Trophoblast cell (in vitro differentiated cells and primary cell): Measurements from ENCODE around the gene TSPAN32.
"Not testable (repeated sequence)": the region's sequence is repeated elsewhere in the genome, so short reads cannot be mapped to it uniquely, and the experiment has no call there.

Source experiments
- DNase-seq, 2 donors: peaks; one replicate each; pipeline ENCODE4 v3.0.0-alpha.2; 2016
- H2AFZ ChIP-seq: 2 replicates; pipeline ENCODE4 v1.6.1; 2013; ENCODE audit warnings: low read length, moderate library complexity, mild to moderate bottlenecking; ENCODE audit not compliant: insufficient read depth, poor library complexity
- H2AK5ac ChIP-seq: 2 replicates; pipeline ENCODE4 v1.6.1; 2013; ENCODE audit warnings: mild to moderate bottlenecking, low read length
- H2BK120ac ChIP-seq: 2 replicates; pipeline ENCODE4 v1.6.1; 2013; ENCODE audit warnings: low read length, mild to moderate bottlenecking, moderate library complexity; ENCODE audit not compliant: insufficient read depth, poor library complexity
- H2BK12ac ChIP-seq: 2 replicates; pipeline ENCODE4 v1.6.1; 2013; ENCODE audit warnings: mild to moderate bottlenecking, low read length, moderate library complexity
- H2BK5ac ChIP-seq: 2 replicates; pipeline ENCODE4 v1.6.1; 2013; ENCODE audit warnings: low read length, low read depth, moderate library complexity, mild to moderate bottlenecking; ENCODE audit not compliant: poor library complexity
- H3K14ac ChIP-seq: 2 replicates; pipeline ENCODE4 v1.6.1; 2013; ENCODE audit warnings: mild to moderate bottlenecking, low read length
- H3K18ac ChIP-seq: 2 replicates; pipeline ENCODE4 v1.6.1; 2013; ENCODE audit warnings: mild to moderate bottlenecking, low read length
- H3K23ac ChIP-seq: 2 replicates; pipeline ENCODE4 v1.6.1; 2013; ENCODE audit warnings: low read length
- H3K27ac ChIP-seq: 2 replicates; pipeline ENCODE4 v1.5.1; 2013; ENCODE audit warnings: low read depth, mild to moderate bottlenecking, inconsistent platforms, low read length, moderate library complexity
- H3K27me3 ChIP-seq: 2 replicates; pipeline ENCODE4 v1.6.1; 2013; ENCODE audit warnings: inconsistent platforms, mild to moderate bottlenecking, low read length, moderate library complexity; ENCODE audit not compliant: insufficient read depth
- H3K36me3 ChIP-seq, 2 experiments: 1 replicate in 1 of 2; 2 replicates in 1 of 2; pipeline ENCODE4 v1.6.1; 2013; ENCODE audit warnings: low read length in 2 of 2, mild to moderate bottlenecking in 2 of 2, moderate library complexity in 1 of 2; ENCODE audit not compliant: insufficient read depth in 2 of 2, control insufficient read depth in 1 of 2
- H3K4ac ChIP-seq: 2 replicates; pipeline ENCODE4 v1.6.1; 2013; ENCODE audit warnings: low read depth, mild to moderate bottlenecking, low read length, moderate library complexity
- H3K4me1 ChIP-seq, 2 experiments: 1 replicate in 1 of 2; 2 replicates in 1 of 2; pipeline ENCODE4 v1.6.1; 2013; ENCODE audit warnings: low read length in 2 of 2, mild to moderate bottlenecking in 2 of 2, moderate library complexity in 1 of 2; ENCODE audit not compliant: insufficient read depth in 2 of 2, control insufficient read depth in 1 of 2
- H3K4me2 ChIP-seq: 2 replicates; pipeline ENCODE4 v1.6.1; 2013; ENCODE audit warnings: inconsistent platforms, mild to moderate bottlenecking, low read length, moderate library complexity
- H3K4me3 ChIP-seq: 2 replicates; pipeline ENCODE4 v1.5.1; 2013; ENCODE audit warnings: mild to moderate bottlenecking, low read depth, low read length, inconsistent platforms
- H3K79me1 ChIP-seq: one replicate; pipeline ENCODE4 v1.6.1; 2013; ENCODE audit warnings: low read length
- H3K79me2 ChIP-seq: 2 replicates; pipeline ENCODE4 v1.6.1; 2013; ENCODE audit warnings: low read length, mild to moderate bottlenecking; ENCODE audit not compliant: control insufficient read depth, insufficient read depth, poor library complexity
- H3K9ac ChIP-seq: 2 replicates; pipeline ENCODE4 v1.6.1; 2013; ENCODE audit warnings: mild to moderate bottlenecking, low read length
- H3K9me3 ChIP-seq: 2 replicates; pipeline ENCODE4 v1.6.1; 2013; ENCODE audit warnings: low read depth, mild to moderate bottlenecking, control low read depth, inconsistent platforms, low read length; ENCODE audit not compliant: insufficient read depth
- H4K12ac ChIP-seq: 2 replicates; pipeline ENCODE4 v1.6.1; 2013; ENCODE audit warnings: low read depth, mild to moderate bottlenecking, low read length, moderate library complexity
- H4K8ac ChIP-seq: 2 replicates; pipeline ENCODE4 v1.6.1; 2013; ENCODE audit warnings: low read depth, mild to moderate bottlenecking, low read length, moderate library complexity
- H4K91ac ChIP-seq: one replicate; pipeline ENCODE4 v1.6.1; 2013; ENCODE audit warnings: low read depth, mild to moderate bottlenecking, low read length, moderate library complexity
- WGBS: extraction: QIAGEN DNeasy Blood & Tissue Kit; methylation state at CpG from one replicate; pipeline ENCODE4 v1.1.7; 2013; ENCODE audit warnings: missing lambda C conversion rate; ENCODE audit not compliant: insufficient read length, insufficient coverage; ENCODE audit errors: extremely low coverage; 5-methylcytosine and 5-hydroxymethylcytosine counted together

The TSPAN32 gene

DNA sequence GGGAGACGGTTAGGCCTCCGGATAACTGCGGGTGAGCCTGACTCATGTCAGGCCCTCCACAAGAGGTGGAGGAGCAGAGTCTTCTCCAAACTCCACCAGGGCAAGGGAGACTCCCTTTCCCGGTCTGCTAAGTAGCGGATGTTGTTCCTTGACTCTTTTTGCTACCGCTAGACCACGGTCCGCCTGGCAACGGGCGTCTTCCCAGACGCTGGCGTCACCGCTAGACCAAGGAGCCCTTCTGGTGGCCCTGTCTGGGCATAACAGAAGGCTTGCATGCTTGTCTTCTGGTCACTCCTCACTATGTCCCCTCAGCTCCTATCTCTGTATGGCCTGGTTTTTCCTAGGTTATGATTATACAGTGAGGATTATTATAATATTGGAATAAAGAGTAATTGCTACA, 15.5 kb upstream of the TSPAN32 start:
- H3K27me3 ChIP-seq, H3K18ac ChIP-seq, H2BK12ac ChIP-seq, H3K9ac ChIP-seq, H2AK5ac ChIP-seq, H3K27ac ChIP-seq, H4K91ac ChIP-seq, H3K14ac ChIP-seq, H3K4me3 ChIP-seq, H2AFZ ChIP-seq, H3K79me2 ChIP-seq, H3K4ac ChIP-seq, H4K8ac ChIP-seq, H3K9me3 ChIP-seq, H3K79me1 ChIP-seq, H3K36me3 ChIP-seq, H4K12ac ChIP-seq, H3K4me2 ChIP-seq, H3K23ac ChIP-seq, DNase-seq, H2BK120ac ChIP-seq, H3K4me1 ChIP-seq, H2BK5ac ChIP-seq: not testable (repeated sequence)
- no CpG with 5 or more reads among the region's 13 CpGs for WGBS

- Histone ChIP-seq H4K12ac (no peak overlapping the region), H2BK12ac (no peak overlapping the region), H3K4me3 (no peak overlapping the region), H2AK5ac (no peak overlapping the region), H3K79me2 (no peaks in the 10 kb centered on the region), H2BK5ac (no peak overlapping the region), H3K4me1 (no peaks in the 10 kb centered on the region), H3K36me3 (no peaks in the 10 kb centered on the region), H3K4ac (no peak overlapping the region), H3K18ac (no peak overlapping the region), H3K9ac (no peak overlapping the region), H3K27ac (no peak overlapping the region), H3K14ac (no peak overlapping the region), H3K4me2 (no peak overlapping the region), H3K27me3 (no peaks in the 10 kb centered on the region), H2AFZ (no peak overlapping the region), H3K79me1 (no peaks in the 10 kb centered on the region), H3K9me3 (no peaks in the 10 kb centered on the region), H2BK120ac (no peak overlapping the region), H4K91ac (no peak overlapping the region), H4K8ac (no peak overlapping the region), H3K23ac (no peak overlapping the region)
- DNase-seq = no peak
- WGBS = no CpG with 5 or more reads among the region's 16 CpGs
Observed at GRCh38 chr11:2287091-2287490, 14.7 kb upstream of the TSPAN32 start.

DNA sequence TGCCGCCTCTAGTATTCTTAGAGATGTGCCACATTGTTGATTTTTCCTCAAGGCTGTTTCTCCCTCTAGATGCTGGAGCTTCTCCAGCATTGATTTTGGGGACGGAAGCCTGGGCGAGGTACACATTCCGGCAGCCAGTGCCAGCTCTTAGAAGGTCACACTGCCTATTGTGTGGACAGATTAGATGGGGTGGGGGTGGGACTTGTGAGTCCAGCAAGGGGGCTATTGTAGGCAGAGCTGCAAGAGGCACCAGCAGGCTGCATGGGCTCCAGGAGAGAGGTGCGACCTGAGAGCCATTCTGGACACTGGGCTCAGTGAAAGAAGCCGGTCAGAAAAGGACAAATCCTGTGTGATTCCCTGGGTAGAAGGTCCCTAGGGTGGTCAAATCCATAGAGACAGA, 12.5 kb upstream of the TSPAN32 start:
- no CpG with 5 or more reads among the region's 6 CpGs for WGBS
- H2BK120ac ChIP-seq = no peak overlapping the region
- H3K4me2 ChIP-seq = no peak overlapping the region

GRCh38 chr11:2289859-2290258, 12.0 kb upstream of the TSPAN32 start:
- no peak overlapping the region for H3K4me3 ChIP-seq

More for the DNA sequence above, 12.5 kb upstream of the TSPAN32 start:
- Histone ChIP-seq H2BK5ac (no peak overlapping the region), H3K36me3 (no peaks in the 10 kb centered on the region), H3K79me1 (no peaks in the 10 kb centered on the region), H3K14ac (no peak overlapping the region), H3K4me3 (no peak overlapping the region), H3K9me3 (no peaks in the 10 kb centered on the region), H2AK5ac (no peak overlapping the region), H3K4me1 (no peaks in the 10 kb centered on the region), H2BK12ac (no peak overlapping the region), H4K12ac (no peak overlapping the region), H3K23ac (no peak overlapping the region), H3K27ac (no peak overlapping the region), H3K18ac (no peak overlapping the region), H3K4ac (no peak overlapping the region), H3K27me3 (no peaks in the 10 kb centered on the region), H3K79me2 (no peaks in the 10 kb centered on the region), H4K91ac (no peak overlapping the region), H4K8ac (no peak overlapping the region), H2AFZ (no peak overlapping the region), H3K9ac (no peak overlapping the region)
- no peak for DNase-seq

More at GRCh38 chr11:2289859-2290258, 12.0 kb upstream of the TSPAN32 start:
- Histone ChIP-seq H2BK12ac (no peak overlapping the region), H3K4ac (no peak overlapping the region), H3K36me3 (no peaks in the 10 kb centered on the region), H3K27ac (no peak overlapping the region), H3K9me3 (no peaks in the 10 kb centered on the region), H3K27me3 (no peaks in the 10 kb centered on the region), H3K4me2 (no peak overlapping the region), H3K79me1 (no peaks in the 10 kb centered on the region), H3K18ac (no peak overlapping the region), H2BK5ac (no peak overlapping the region), H2BK120ac (no peak overlapping the region), H3K14ac (no peak overlapping the region), H3K79me2 (no peaks in the 10 kb centered on the region), H4K91ac (no peak overlapping the region), H3K23ac (no peak overlapping the region), H2AFZ (no peak overlapping the region), H3K4me1 (no peaks in the 10 kb centered on the region), H2AK5ac (no peak overlapping the region), H4K12ac (no peak overlapping the region), H3K9ac (no peak overlapping the region), H4K8ac (no peak overlapping the region)
- no CpG with 5 or more reads among the region's 10 CpGs for WGBS
- no peak for DNase-seq
